GM19035 (cell line): ENCODE data around the gene TCF7L2.
"Not testable (repeated sequence)": the region's sequence is repeated elsewhere in the genome, so short reads cannot be mapped to it uniquely, and the experiment has no call there.

Experiments used
- ATAC-seq: cut with Tn5 transposase; IDR thresholded peaks from one replicate; pipeline ENCODE4 v1.9.1; 2021; ENCODE audit not compliant: unreplicated experiment

The TCF7L2 gene

DNA sequence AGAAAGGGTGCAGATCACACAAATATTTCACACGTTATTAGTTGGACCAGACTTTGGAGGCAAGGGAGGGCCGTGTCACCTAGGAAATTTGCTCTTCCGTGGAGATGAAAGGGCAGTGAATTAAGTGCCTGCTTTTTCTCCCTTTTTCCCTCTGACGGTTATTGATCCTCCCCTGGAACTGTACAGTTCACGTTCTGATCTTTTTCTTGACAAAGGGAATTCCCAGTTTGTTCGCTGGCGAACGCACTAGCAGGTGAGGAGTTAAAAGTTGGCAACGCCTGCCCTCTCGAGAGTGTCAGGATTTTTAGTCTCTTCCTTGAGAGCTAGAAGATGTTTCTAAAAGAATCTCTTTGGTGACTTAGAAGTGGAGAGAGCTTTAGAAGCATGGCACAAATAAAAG, 111.5 kb downstream of the TCF7L2 start:
- ATAC-seq, result no peak

DNA sequence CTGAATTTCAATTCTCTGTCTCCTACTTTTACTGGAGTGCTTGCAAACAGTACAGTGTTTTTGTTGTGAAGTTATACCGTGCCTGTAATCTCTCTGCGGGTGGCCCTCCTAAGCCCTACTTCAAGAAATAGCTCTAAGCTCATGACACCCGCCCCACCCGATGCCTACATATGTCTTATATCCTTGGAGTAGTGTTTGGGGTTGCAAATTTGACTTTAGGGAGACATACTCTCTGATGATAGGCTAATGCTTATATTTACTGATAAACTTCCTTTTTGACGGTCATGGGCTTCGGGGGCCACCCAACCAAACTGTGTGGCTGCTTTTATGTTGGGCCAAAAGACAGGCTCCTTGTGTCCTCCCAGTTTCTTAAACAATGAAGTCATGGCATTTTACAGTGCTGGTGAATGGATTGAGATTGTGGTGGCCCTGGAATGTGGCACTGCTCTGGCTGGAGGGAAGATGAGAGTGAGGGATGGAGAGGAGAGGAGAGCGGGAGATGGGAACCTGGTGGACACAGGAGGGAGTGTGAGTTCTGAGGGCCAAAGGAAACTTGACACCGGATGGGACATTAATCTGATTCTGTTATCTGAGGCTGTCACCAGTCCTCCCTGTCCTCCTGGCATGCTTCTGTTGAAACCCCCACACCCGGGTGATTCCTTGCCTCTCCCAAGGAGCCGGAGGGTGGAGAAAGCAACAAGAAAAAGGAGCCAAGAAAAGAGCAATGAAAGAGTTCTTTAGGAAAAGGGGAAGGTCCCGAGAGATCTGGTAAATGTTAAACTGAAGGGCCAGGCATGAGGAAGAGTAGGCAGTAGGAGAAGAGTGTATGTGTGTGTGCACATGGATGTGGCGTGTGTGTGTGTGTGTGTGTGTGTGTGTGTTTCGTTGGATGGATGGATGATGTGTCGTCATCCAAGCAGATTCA, 113.3 kb downstream of the TCF7L2 start:
- ATAC-seq, result no peak

DNA sequence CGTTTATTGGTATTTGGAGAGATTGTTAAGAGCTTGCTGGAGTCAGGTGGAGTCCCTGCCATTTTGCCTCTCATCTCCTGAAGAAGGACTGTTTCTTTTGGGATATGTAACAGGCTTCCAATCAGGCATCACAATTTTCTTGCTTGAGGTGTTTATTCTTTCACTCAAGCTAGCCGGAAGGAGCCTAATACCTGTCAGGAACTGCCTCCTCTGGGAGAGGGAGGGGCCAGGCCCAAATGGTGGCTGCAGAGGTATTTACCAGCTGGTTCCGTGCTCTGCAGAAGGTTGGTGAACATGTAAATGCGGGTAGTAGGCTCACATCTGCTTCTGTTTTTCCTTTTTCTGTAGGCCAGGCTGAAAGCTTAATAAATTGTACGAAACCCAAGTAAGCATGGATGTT, 114.0 kb downstream of the TCF7L2 start:
- ATAC-seq, result no peak

DNA sequence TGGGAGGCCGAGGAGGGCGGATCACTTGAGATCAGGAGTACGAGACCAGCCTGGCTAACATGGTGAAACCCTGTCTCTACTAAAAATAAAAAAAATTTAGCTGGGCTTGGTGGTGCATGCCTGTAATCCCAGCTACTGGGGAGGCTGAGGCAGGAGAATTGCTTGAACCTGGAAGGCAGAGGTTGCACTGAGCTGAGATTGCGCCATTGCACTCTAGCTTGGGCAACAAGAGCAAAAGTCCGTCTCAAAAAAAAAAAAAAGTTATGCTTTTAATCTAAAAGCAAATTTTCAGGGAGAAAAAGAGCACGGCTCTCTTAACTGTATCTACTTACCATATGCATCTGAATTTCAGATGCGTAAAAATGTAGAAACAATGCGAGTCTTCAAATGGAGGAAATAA, 116.1 kb downstream of the TCF7L2 start:
- ATAC-seq, result not testable (repeated sequence)

DNA sequence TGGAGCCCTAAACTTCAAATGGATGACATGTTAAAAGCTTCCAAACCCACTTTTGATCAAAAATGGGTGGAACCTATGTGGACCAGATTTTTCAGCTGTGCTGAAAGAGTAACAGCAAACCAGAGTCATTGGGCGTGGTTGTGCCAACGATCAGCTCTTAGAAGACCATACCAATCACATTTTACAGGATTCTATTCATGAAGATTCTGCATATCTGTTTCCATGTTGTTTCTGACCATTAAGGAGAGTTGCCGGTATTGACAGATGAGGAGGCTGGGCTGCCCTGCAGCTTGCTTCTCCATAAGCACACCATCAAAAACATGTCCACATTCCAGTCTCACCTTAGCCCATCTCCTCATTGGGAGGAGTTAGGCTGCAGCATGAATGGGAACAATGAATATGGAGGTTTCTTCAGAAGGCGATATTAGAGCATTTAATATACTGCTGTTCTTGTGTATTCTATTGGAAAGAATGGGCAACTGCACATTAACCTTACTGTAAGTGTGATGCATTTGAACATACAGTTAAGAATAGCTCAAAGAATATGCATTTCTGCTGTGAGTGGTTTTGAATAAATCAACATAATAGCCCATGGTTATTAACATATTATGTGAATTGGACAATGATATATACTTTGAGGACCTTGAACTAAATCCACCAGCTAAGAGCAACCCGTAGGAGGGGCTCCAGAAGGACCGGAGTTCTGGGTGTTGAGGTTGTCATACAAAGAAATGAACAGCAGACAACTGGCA, 116.7 kb downstream of the TCF7L2 start:
- ATAC-seq, result no peak

DNA sequence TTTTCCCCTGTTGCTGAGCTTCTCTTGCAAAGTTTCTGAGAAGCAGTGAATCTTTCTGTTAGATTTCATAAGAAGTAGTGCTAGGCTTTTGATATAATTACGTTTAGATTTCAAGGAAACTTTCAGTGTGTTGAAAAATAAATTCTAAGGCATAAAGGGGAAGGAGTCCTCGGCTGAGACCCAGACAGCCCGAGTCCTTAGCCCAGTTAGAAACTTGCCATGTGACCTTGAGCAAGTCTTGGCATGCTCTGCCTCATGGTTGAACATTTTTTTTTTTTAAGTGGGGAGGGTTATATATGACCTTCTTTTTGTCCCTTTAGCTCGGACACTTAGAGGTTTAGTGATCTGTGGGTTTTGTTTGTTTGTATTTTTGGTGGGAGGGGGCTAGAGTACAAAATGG, 117.5 kb downstream of the TCF7L2 start:
- ATAC-seq, result no peak

DNA sequence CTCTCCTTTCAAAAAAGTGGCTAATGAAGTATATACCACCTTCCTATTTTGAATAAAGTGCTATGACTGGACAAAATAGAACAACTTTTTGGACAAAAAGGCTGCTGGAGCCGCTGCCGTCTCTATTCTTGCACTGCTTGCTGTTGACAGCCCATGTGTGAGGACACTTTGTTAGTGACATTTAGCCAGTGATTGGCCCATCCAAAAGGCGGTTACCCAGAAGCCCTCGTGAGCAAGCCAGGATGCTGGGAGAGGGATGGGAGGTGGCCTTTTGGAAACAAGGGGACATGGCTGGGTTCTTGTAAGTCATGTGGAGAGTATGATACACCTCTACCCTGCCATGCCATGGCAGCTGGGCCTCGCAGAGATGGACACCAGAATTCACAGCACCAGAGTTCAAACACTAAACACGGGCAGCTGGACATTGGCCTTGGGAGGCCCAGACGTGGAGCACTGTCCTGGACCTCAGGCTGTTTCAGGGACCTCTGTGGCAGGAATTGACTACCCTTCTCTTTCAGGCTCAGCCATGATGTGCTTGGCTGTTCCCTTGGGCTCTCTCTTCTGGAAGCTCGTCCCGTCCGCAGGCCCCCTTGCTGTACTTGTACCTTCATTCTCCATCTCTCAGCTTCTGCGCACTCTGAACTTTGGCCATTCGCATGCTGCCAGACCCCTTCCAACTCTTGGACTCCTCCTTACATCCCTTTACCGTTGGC, 118.3 kb downstream of the TCF7L2 start:
- ATAC-seq, result no peak

DNA sequence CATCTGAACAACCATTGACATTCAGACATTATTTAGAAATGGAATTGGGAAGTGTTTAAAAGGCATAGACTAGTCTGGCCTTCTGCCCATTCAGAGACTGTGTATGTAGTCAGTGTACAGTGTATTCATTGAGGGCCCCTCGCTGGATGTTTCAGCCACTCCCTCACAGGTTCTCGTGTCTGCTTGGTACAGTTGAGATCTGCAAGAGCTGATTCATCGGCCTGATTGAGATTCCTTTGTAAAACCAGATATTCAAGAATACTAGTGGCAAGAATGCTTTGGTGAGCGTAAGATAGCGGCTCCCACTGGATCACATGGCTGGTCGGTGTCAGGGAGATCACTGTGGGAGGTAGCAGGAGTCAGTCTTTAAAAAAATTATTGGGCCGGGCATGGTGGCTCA, 119.5 kb downstream of the TCF7L2 start:
- ATAC-seq, result no peak

DNA sequence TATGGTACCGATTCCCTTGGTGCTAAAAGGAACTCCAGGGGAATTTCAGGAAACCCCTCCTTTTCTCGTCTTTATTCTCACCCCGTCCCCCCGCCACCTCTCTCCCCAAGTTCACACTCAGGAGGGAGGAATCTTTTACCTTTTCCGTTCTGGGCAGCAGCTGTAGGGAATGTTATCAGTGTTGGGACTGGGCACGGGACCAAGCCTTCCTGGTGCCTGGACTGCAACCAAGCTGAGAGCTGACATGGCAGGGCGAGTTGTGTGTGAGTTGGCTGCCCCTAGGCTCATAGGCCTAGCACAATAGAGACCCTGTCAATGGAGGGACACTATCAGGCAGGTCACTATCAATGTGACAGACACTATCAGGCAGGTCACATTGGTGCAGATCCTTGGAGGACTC, 121.4 kb downstream of the TCF7L2 start:
- ATAC-seq, result no peak

DNA sequence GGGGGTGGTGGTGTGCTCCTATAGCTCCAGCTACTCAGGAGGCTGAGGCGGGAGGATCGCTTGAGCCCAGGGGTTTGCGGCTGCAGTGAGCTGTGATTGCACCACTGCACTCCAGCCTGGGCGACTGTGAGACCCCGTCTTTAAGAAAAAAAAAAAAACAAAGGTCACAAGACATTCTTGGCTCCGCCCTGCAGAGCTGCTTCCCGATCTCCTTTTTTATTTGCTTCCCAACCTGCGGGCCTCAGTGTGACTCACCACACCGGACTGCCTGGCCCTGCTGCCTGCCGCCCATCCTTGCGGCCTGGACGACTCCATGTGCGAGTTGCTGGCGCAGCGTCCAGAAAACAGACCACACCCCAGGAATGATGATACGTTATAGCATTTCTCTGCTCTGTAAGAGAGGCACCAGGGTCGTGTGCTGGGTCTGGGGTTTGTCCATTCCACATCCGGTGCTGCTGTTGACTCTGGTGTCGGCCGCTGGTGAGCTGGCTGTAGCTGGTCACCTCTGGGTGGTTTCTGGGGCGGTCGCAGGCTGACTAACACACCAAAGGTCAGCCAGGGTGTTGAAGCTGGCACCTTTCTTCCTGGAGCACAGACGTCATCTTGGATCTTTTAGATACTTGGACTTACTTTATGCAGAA, 123.6 kb downstream of the TCF7L2 start:
- no peak for ATAC-seq

DNA sequence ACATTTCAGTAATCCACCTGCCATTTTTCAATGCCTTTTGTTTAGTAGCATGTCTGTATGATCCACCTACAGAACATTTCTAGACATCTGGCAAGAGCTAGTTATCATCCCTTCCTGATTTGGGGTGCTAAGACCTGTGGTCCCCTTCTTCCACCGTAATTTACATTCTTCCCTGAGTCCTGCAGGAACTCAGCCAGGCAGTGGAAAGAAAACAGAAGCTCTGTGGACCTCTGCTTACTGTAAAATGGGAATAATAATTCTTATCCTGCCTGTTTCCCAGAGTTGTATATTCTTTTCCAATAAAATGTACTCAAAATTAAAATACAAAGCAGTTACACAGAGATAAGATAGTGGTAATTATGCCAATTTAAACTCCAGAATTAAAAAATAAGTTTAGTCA, 126.9 kb downstream of the TCF7L2 start:
- ATAC-seq, result no peak

DNA sequence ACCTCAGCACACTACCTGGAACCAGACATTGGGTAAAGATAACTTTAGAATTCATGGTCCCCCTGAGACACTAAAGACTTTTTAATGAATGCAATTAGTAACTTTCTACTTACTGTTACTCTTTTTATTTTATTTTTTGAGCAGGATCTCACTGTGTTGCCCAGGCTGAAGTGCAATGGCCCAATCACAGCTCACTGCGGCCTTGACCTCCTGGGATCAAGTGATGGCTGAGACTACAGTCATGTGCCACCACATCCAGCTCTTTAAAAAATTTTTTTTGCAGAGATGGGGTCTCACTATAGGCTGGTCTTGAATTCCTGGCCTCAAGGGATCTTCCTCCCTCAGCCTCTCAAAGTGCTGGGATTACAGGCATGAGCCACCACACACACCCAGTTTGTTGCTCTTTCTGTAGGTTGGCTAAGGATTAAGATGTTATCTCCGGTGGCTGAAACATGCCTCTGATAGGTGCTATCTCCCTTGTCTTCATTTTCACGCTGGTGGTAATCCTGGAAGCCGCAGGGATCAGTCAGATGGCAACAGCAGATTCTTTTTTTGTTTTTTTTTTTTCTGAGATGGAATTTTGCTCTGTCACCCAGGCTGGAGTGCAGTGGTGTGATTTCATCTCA, 128.3 kb downstream of the TCF7L2 start:
- no peak for ATAC-seq

DNA sequence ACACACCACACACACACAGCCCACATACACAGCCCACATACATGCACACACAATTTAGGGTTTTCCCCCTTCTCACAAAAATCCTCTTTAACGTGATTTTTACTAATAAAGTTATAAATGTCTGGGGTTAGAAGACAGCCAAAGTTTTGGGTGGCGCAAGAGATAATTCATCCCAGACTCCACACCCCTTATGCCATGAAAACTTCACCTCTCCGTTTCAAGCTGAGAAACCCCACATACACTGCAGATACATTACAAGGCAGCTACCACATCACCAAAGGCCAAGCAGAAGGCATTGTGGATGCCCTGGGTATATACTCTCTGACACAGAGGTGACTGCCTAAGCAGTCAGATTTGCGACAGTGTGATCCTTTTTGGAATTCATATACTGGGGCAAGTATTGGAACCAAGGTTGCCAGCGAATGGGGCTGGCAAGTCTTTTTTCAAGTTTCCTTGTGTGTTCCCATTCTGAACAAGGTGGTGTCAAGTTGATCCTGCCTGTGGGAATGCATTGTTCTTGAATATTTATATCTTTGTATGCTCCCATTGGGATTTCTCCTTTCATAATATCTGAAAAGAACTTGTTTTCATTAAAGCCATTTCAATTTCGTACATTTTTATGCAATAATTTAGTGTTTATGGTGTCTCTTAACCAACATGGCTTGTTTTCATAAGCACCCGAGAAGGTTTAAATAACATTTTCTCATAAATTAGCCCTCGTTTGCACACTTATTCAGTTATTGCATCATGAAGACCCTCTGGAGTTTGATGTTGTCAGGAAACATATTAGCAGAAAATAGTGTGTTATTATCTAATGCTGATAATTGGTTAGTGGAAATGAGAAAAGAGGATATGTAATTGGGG, 130.2 kb downstream of the TCF7L2 start:
- ATAC-seq, result no peak

DNA sequence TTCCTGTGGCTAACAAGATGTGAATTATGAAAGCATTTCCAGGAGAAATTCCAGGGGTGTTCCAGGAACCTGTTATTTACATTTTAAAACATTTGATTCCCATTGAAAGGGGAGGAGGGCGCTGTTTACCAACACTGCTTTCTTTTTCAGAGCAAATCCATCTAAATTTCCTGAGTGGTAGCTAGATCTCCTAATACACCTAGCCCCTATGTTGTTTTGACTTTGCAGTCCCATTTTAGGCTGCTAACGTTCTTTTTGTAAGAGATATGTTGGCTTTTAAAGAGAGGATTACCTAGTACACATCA, 130.8 kb downstream of the TCF7L2 start:
- no peak for ATAC-seq

DNA sequence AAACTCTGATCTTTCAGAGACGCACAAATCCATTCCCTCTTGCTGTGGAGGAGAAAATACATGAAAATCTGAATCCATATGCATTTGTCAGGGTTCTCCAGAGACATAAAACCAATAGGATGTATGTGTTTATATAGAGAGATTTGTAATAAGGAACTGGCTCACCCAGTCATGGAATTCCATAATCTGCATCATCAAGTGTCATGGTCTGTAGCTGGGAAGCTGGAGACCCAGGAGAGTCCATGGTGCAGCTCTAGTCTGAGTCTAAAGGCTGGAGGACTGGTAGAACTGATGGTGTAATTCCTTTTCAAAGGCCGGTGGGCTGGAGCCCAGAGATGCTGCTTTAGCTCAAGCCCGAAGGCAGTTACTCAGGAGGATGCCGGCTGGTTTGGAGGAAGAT, 134.0 kb downstream of the TCF7L2 start:
- ATAC-seq, result no peak

DNA sequence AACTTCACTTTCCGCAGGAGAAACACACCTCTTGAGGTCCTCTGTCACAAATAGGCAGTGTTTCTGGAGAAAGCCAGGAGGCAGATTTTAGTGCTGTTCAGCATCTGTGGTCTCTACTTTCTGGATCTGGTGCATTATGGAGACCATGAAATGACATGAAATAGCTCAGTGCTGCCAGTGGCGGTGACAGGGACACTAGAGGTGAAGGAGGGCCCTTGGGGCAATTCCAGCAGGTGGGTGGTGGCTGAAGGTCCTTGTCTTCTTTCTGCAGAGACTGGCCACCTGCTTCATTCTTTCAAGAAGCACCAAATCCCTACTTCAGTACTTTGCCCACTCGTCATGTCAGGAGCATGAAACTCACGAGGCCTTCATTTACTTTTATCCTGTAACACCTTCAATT, 135.7 kb downstream of the TCF7L2 start:
- ATAC-seq, result no peak

DNA sequence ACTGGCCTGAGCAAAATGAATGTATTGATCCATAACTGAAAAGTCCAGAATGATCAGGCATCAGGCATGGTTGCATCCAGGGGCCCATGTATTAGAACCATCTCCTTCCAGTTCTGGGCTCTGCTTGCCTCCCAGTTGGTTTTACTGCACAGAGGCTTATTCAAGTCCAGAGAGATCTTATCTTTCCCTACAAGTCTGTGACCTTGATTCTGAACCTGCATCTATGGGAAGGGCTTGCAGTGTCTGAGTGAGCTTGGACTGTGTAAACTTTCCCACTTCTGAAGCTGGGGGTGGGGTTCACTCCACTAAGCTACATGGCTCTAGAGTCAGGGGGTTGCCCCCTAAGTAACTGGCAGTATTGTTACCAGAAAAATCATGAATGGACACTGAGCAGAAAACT, 136.2 kb downstream of the TCF7L2 start:
- no peak for ATAC-seq

DNA sequence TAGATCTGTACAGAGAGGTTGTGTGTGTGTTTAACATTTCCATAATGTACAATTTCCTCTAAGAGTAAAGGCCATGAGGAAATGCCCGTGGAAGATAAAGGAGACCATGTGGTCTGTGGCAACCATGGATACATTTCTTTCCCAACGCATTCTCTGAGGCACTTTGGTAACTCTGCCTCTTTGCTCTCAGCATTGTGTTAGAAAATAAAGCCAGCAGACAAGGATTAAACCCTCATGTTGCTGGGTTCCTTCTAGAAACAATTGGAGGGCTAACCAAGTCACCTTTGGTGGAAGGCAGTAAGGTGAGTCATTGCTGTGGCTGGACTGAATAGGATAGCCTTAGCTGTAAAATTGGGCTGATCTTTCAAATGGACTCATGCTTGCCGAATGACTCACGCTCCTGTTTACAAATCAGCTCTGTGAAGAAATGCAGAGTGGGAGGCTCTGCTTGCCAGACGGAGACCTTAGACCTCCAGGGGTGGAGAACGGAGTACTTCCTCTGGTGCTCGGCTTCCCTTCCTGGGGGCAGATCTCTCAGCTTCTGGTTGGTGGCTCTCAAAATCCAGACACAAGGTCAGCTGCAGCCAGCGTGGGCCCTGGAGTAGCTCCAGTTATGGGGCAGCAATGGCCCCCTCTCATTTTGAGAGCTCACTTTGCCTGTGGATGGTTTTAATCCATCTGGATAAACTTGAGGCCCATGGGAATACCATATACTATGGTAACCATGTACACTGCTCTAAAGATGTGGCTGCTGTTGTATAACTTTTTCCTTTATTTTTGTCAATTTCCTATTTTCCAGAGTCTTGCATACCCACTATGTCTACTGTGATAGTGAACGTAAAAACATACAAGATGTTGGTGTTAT, 137.3 kb downstream of the TCF7L2 start:
- no peak for ATAC-seq

DNA sequence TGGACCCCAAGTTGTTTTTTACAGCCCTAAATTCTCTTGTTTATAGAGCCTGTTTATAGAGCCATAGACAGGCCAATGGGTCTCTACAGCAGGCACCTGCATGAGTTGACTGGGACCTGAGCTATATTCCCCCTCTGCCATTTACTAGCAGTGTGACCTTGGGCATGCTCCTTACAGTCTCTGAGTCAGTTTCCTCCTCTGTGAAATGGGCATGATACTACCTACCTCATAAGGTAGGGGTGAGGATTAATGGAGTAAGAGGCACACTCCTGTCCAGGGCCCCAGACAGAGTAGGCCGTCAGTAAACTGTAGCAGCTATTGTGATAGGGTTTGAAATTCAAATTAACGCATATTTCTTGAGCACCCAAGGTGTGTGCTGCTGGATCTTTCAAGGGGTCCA, 138.1 kb downstream of the TCF7L2 start:
- ATAC-seq, result no peak
